Upper lobe of left lung (tissue), 6 donors: Measurements from ENCODE around the gene ARSH. TPM values are rescaled to one million over a fixed set of nuclear protein-coding genes. Genes with fewer than 3 reads are reported as not detected.

Experiments used
- ATAC-seq, 2 donors: fragments of 200-7000 bp; cut with Tn5 transposase; one replicate each; pipeline ENCODE4 v1.9.1; 2022; ENCODE audit warnings: mild to moderate bottlenecking in 2 of 2, moderate library complexity in 2 of 2; ENCODE audit not compliant: low FRiP score in 2 of 2
- DNase-seq, 2 donors: peaks; one replicate each; pipeline ENCODE4 v3.0.0-alpha.2; 2019 to 2020
- H3K27ac ChIP-seq, 4 donors: fragments of 200-600 bp; sonication (generic); one replicate each; pipeline ENCODE4 v1.5.1; 2016 to 2019
- H3K27me3 ChIP-seq, 4 donors: fragments of 200-600 bp; sonication (generic); one replicate each; pipeline ENCODE4 v1.5.1; 2017 to 2019
- H3K36me3 ChIP-seq, 4 donors: fragments of 200-600 bp; sonication (generic); one replicate each; pipeline ENCODE4 v1.5.1; 2016 to 2019
- H3K4me1 ChIP-seq, 4 donors: fragments of 200-600 bp; sonication (generic); one replicate each; pipeline ENCODE4 v1.5.1; 2018 to 2019
- H3K4me3 ChIP-seq, 4 donors: fragments of 200-600 bp; sonication (generic); one replicate each; pipeline ENCODE4 v1.5.1; 2017 to 2019; ENCODE audit warnings: mild to moderate bottlenecking in 2 of 4, moderate library complexity in 1 of 4
- H3K9me3 ChIP-seq, 4 donors: fragments of 200-600 bp; sonication (generic); one replicate each; pipeline ENCODE4 v1.5.1; 2018 to 2019
- EP300 ChIP-seq, 4 donors: sonication (generic); formaldehyde crosslinking; IDR thresholded peaks; one replicate each; pipeline ENCODE4 v1.5.1; 2017; ENCODE audit warnings: antibody characterized with exemption in 4 of 4, control low read depth in 2 of 4
- WGBS, 2 donors: methylation state at CpG; one replicate each; pipeline ENCODE4 v1.1.5; 2017 to 2018; 5-methylcytosine and 5-hydroxymethylcytosine counted together
- small RNA-seq, 4 donors: library from RNA; depleted of rRNA; stranded (forward); fragments of <200 nt; gene quantifications; one replicate each; pipeline ENCODE3, GENCODE V24; 2016
- total RNA-seq, 6 donors: library from RNA; depleted of rRNA in 4 of 6; stranded (reverse); fragments of >200 nt in 4 of 6; gene quantifications; one replicate each; pipeline versions ENCODE4 v1.1.0 to v1.2.1, GENCODE V29; 2016 to 2021
- donor health status: DM: no; HTN: no; CAD: no; lungs with moderate emphysema.
- donor health status: DM: no; HTN: yes; CAD: no; lungs with severe emphysema.

Gene ARSH
- total RNA-seq, 6 donors from 2014 or later, result not detected

GRCh38 chrX:3076416-3076991 is 70.2 kb downstream of the ARSH start:
- Histone ChIP-seq H3K4me3 (no peak overlapping the region), H3K27me3 (no peaks in the 10 kb centered on the region), H3K9me3 (no peaks in the 10 kb centered on the region), H3K36me3 (no peaks in the 10 kb centered on the region), H3K27ac (no peak overlapping the region), H3K4me1 (no peaks in the 10 kb centered on the region)
- ATAC-seq (no peak), DNase-seq (peak in 1 of 2 donors; percentile 8)
- TF ChIP-seq EP300 (IDR thresholded peaks at IDR 0.05), result no peak
- 39 to 51% methylated on average over 11 to 21 of the region's 21 CpGs for WGBS, 2 donors

Small RNA genes within 50 kb of the gene (small RNA-seq; reads per million reads assigned to genes)
- 0 reads per million in 4 donors for gene RN7SL578P

Other genes with a start within 250 kb of the ARSH start
- gene GYG2, start 177.6 kb upstream of the ARSH start, total RNA-seq, result 1 to 10 TPM in 3 of 6 donors, under 1 TPM in 3; 0.40 to 3.7 (median 0.98) TPM
- gene ARSD, start 77.2 kb upstream of the ARSH start, total RNA-seq, result 10 to 100 TPM; 27.1 to 67.7 (median 32.3) TPM
- not detected for gene ARSF, start 34.9 kb downstream of the ARSH start, total RNA-seq